HepG2 (cell line): ENCODE results near the gene PLIN5. TPM values are rescaled to one million over a fixed set of nuclear protein-coding genes. Genes with fewer than 3 reads are reported as not detected.
A peak's percentile ranks its signal among the peaks of the same experiment; 100 is the strongest.

Source experiments
- ATM ChIP-seq: fragments of 450-650 bp; IDR thresholded peaks from 2 replicates; pipeline ENCODE4 v1.7.1; 2017; ENCODE audit warnings: mild to moderate bottlenecking, borderline replicate concordance
- FOXK1 ChIP-seq: sonication (generic); formaldehyde crosslinking; IDR thresholded peaks from 2 replicates; pipeline ENCODE4 v1.4.0; 2020; ENCODE audit warnings: low read depth, missing genetic modification reagents, borderline replicate concordance
- HHEX ChIP-seq: IDR thresholded peaks from 2 replicates; pipeline ENCODE4 v1.6.1; 2016; ENCODE audit warnings: control low read depth
- JUN ChIP-seq: sonication (generic); formaldehyde crosslinking; IDR thresholded peaks from 2 replicates; pipeline ENCODE4 v1.4.0; 2020; ENCODE audit warnings: mild to moderate bottlenecking, missing genetic modification reagents
- NCOR1 ChIP-seq: fragments of 200-600 bp; sonication (generic); IDR thresholded peaks from 2 replicates; pipeline ENCODE4 v1.7.0; 2017; ENCODE audit warnings: antibody characterized with exemption, low read length, borderline replicate concordance
- STAG1 ChIP-seq: sonication (generic); formaldehyde crosslinking; IDR thresholded peaks from 2 replicates; pipeline ENCODE4 v1.4.0; 2020; ENCODE audit warnings: missing genetic modification reagents
- TBL1XR1 ChIP-seq: fragments of 150-350 bp; IDR thresholded peaks from 2 replicates; pipeline ENCODE4 v1.6.1; 2014; ENCODE audit warnings: borderline replicate concordance, low read length; ENCODE audit not compliant: partially characterized antibody
- THAP11 ChIP-seq: IDR thresholded peaks from 2 replicates; pipeline ENCODE4 v1.6.1; 2016; ENCODE audit warnings: missing biosample characterization, missing genetic modification reagents
- YEATS4 ChIP-seq: sonication (generic); formaldehyde crosslinking; IDR thresholded peaks from 2 replicates; pipeline ENCODE4 v1.4.0; 2020; ENCODE audit warnings: missing genetic modification reagents, borderline replicate concordance
- ZMYM2 ChIP-seq: sonication (generic); formaldehyde crosslinking; IDR thresholded peaks from 2 replicates; pipeline ENCODE4 v1.8.0; 2022; ENCODE audit warnings: mild to moderate bottlenecking, missing genetic modification reagents
- ZNF101 ChIP-seq: sonication (generic); formaldehyde crosslinking; IDR thresholded peaks from 2 replicates; pipeline ENCODE4 v1.4.0; 2020; ENCODE audit warnings: mild to moderate bottlenecking, low read depth, missing genetic modification reagents, borderline replicate concordance
- ZNF337 ChIP-seq: sonication (generic); formaldehyde crosslinking; IDR thresholded peaks from 2 replicates; pipeline ENCODE4 v1.5.1; 2020; ENCODE audit warnings: missing genetic modification reagents, low read depth, mild to moderate bottlenecking, borderline replicate concordance
- ZNF616 ChIP-seq: sonication (generic); formaldehyde crosslinking; IDR thresholded peaks from 2 replicates; pipeline ENCODE4 v1.5.0; 2020; ENCODE audit warnings: low read depth, mild to moderate bottlenecking, missing genetic modification reagents
- polyA plus RNA-seq, 8 experiments: library from polyadenylated mRNA; depleted of rRNA in 3 of 8; stranded (reverse) in 7 of 8; unstranded in 1 of 8; fragments of >200 nt; fragmentation: Illumina TruSeq in 4 of 8; extraction: Trizol in 4 of 8; gene quantifications; 2 replicates each; pipeline versions ENCODE4 v1.2.1 to v1.2.3, GENCODE V29; 2011 to 2016; ENCODE audit warnings: low read depth in 4 of 8, missing spikeins in 1 of 8, mixed read lengths in 1 of 8; ENCODE audit not compliant: insufficient read depth in 1 of 8
- total RNA-seq, 5 experiments: library from RNA; depleted of rRNA; stranded (reverse); fragments of >200 nt; fragmentation: Illumina TruSeq; extraction: Trizol; gene quantifications; 2 replicates each; pipeline ENCODE4 v1.2.3, GENCODE V29; 2016; ENCODE audit warnings: low read depth in 1 of 5
- TF ChIP-seq, protein P1 (sequence below): sonication (generic); formaldehyde crosslinking; conservative IDR thresholded peaks from 2 replicates; pipeline ENCODE4 v1.8.0; 2022; ENCODE audit warnings: mild to moderate bottlenecking, moderate library complexity, missing genetic modification reagents
- TF ChIP-seq, protein P2 (sequence below): sonication (generic); formaldehyde crosslinking; conservative IDR thresholded peaks from 2 replicates; pipeline ENCODE4 v1.4.0; 2020; ENCODE audit warnings: missing genetic modification reagents
- TF ChIP-seq, protein P3 (sequence below), 2 experiments: sonication (generic) in 1 of 2; formaldehyde crosslinking in 1 of 2; IDR thresholded peaks; 2 replicates each; pipeline versions ENCODE4 v1.4.0 to v1.6.1; 2018 to 2020; ENCODE audit warnings: missing genetic modification reagents in 2 of 2, borderline replicate concordance in 1 of 2, low read depth in 1 of 2, mild to moderate bottlenecking in 1 of 2, missing biosample characterization in 1 of 2
- TF ChIP-seq, protein P4 (sequence below): sonication (generic); formaldehyde crosslinking; IDR thresholded peaks from 2 replicates; pipeline ENCODE4 v1.4.0; 2020; ENCODE audit warnings: missing genetic modification reagents
- TF ChIP-seq, protein P5 (sequence below): sonication (generic); formaldehyde crosslinking; IDR thresholded peaks from 2 replicates; pipeline ENCODE4 v1.4.0; 2020; ENCODE audit warnings: missing genetic modification reagents
- TF ChIP-seq, protein P6 (sequence below): IDR thresholded peaks from 2 replicates; pipeline ENCODE4 v1.6.1; 2016

The PLIN5 gene
- total and polyA plus RNA-seq, 2 of the 13 experiments (the other 11 are each of a cell fraction or from before 2014, with no cell fraction given) = 1.8 to 4.8 TPM

DNA sequence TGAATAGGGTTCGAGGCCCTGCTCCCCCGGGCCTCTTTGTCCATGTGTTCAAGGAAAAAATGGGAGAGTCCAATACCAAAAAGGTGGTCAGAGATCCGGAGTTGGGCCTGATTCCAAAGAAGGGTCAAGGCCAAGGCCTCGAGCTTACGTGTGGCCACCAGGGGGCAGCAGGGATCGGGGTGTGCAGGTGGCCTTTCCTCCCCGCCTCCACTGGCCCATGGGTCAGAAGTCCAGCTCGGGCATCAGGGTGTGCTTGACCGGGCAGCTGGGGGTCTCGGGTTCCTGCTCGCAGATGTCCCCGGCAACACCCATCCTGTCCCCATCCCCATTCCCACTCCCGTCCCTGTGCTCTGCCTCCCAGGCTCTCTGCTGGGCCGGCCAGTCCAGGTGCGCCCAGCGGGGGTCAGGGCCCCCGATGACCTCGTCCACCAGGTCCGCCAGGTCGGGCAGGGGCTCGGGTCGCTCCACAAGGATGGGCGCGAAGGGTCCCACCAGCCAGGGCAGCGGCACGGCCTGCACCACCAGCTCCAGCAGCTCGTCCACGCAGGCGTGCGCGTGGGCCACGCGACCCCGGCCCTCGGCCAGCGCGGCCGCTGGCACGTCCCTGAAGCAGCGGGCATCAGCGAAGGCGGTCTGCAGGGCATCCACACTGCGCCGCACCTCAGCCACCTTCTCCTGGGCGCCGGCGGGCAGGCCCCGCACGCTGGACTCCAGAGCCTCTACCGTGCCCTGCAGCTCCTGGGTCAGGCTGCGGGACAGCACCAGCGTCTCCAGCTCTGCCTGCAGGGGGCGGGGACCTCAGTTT is 11.5 kb downstream of the PLIN5 start (continued):
- TF ChIP-seq, protein P1, sequence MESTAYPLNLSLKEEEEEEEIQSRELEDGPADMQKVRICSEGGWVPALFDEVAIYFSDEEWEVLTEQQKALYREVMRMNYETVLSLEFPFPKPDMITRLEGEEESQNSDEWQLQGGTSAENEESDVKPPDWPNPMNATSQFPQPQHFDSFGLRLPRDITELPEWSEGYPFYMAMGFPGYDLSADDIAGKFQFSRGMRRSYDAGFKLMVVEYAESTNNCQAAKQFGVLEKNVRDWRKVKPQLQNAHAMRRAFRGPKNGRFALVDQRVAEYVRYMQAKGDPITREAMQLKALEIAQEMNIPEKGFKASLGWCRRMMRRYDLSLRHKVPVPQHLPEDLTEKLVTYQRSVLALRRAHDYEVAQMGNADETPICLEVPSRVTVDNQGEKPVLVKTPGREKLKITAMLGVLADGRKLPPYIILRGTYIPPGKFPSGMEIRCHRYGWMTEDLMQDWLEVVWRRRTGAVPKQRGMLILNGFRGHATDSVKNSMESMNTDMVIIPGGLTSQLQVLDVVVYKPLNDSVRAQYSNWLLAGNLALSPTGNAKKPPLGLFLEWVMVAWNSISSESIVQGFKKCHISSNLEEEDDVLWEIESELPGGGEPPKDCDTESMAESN (CRISPR knock-in tag) = no peak
- TF ChIP-seq STAG1 (CRISPR knock-in tag) (peak; percentile 68), YEATS4 (peak; percentile 30; the same call in 1 of the 2 replicates), ZMYM2 (CRISPR knock-in tag) (peak; percentile 71), ZNF616 (no peak), ZNF101 (no peak), THAP11 (CRISPR knock-in tag) (peak; percentile 50; the same call in 1 of the 2 replicates), NCOR1 (peak; percentile 48), ATM (no peak), HHEX (CRISPR knock-in tag) (no peak), FOXK1 (peak; percentile 37; the same call in 1 of the 2 replicates), JUN (CRISPR knock-in tag) (no peak), TBL1XR1 (peak; percentile 60), ZNF337 (CRISPR knock-in tag) (no peak)
- TF ChIP-seq, protein P2, sequence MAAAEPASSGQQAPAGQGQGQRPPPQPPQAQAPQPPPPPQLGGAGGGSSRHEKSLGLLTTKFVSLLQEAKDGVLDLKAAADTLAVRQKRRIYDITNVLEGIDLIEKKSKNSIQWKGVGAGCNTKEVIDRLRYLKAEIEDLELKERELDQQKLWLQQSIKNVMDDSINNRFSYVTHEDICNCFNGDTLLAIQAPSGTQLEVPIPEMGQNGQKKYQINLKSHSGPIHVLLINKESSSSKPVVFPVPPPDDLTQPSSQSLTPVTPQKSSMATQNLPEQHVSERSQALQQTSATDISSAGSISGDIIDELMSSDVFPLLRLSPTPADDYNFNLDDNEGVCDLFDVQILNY (CRISPR knock-in tag) = peak; percentile 15; the same call in 1 of the 2 replicates
- TF ChIP-seq, protein P3, sequence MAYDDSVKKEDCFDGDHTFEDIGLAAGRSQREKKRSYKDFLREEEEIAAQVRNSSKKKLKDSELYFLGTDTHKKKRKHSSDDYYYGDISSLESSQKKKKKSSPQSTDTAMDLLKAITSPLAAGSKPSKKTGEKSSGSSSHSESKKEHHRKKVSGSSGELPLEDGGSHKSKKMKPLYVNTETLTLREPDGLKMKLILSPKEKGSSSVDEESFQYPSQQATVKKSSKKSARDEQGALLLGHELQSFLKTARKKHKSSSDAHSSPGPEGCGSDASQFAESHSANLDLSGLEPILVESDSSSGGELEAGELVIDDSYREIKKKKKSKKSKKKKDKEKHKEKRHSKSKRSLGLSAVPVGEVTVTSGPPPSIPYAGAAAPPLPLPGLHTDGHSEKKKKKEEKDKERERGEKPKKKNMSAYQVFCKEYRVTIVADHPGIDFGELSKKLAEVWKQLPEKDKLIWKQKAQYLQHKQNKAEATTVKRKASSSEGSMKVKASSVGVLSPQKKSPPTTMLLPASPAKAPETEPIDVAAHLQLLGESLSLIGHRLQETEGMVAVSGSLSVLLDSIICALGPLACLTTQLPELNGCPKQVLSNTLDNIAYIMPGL (CRISPR knock-in tag; IDR thresholded peaks at IDR 0.05; ENCODE audit: borderline replicate concordance in 1 of 2, low read depth in 1 of 2) = peak; percentile 52 to 82; a peak in 3 of 4 replicates
- TF ChIP-seq, protein P4, sequence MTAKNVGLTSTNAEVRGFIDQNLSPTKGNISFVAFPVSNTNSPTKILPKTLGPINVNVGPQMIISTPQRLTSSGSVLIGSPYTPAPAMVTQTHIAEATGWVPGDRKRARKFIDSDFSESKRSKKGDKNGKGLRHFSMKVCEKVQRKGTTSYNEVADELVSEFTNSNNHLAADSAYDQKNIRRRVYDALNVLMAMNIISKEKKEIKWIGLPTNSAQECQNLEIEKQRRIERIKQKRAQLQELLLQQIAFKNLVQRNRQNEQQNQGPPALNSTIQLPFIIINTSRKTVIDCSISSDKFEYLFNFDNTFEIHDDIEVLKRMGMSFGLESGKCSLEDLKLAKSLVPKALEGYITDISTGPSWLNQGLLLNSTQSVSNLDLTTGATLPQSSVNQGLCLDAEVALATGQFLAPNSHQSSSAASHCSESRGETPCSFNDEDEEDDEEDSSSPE (CRISPR knock-in tag) = peak; percentile 32; the same call in 1 of the 2 replicates
- TF ChIP-seq, protein P5, sequence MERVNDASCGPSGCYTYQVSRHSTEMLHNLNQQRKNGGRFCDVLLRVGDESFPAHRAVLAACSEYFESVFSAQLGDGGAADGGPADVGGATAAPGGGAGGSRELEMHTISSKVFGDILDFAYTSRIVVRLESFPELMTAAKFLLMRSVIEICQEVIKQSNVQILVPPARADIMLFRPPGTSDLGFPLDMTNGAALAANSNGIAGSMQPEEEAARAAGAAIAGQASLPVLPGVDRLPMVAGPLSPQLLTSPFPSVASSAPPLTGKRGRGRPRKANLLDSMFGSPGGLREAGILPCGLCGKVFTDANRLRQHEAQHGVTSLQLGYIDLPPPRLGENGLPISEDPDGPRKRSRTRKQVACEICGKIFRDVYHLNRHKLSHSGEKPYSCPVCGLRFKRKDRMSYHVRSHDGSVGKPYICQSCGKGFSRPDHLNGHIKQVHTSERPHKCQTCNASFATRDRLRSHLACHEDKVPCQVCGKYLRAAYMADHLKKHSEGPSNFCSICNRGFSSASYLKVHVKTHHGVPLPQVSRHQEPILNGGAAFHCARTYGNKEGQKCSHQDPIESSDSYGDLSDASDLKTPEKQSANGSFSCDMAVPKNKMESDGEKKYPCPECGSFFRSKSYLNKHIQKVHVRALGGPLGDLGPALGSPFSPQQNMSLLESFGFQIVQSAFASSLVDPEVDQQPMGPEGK (CRISPR knock-in tag) = peak; percentile 70
- TF ChIP-seq, protein P6, sequence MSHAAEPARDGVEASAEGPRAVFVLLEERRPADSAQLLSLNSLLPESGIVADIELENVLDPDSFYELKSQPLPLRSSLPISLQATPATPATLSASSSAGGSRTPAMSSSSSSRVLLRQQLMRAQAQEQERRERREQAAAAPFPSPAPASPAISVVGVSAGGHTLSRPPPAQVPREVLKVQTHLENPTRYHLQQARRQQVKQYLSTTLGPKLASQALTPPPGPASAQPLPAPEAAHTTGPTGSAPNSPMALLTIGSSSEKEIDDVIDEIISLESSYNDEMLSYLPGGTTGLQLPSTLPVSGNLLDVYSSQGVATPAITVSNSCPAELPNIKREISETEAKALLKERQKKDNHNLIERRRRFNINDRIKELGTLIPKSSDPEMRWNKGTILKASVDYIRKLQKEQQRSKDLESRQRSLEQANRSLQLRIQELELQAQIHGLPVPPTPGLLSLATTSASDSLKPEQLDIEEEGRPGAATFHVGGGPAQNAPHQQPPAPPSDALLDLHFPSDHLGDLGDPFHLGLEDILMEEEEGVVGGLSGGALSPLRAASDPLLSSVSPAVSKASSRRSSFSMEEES (CRISPR knock-in tag) = 0 out of 2 replicates have a peak, but pooled peaks have one; percentile 25
